Endodermal cell (in vitro differentiated cells): ENCODE measurements around the gene MARVELD2. TPM values are rescaled to one million over a fixed set of nuclear protein-coding genes. Genes with fewer than 3 reads are reported as not detected.

Experiments
- DNase-seq: peaks from one replicate; pipeline ENCODE4 v3.0.0-alpha.2; 2017
- H3K27ac ChIP-seq: 2 replicates; pipeline ENCODE4 v1.5.1; 2013; ENCODE audit warnings: mild to moderate bottlenecking, low read depth, low read length, moderate library complexity
- H3K27me3 ChIP-seq: 2 replicates; pipeline ENCODE4 v1.6.1; 2013; ENCODE audit warnings: mild to moderate bottlenecking, low read length, moderate library complexity; ENCODE audit not compliant: insufficient read depth, control insufficient read depth, poor library complexity, severe bottlenecking
- H3K36me3 ChIP-seq: 2 replicates; pipeline ENCODE4 v1.7.0; 2013; ENCODE audit warnings: mild to moderate bottlenecking, low read length, moderate library complexity; ENCODE audit not compliant: control insufficient read depth, insufficient read depth
- H3K4me1 ChIP-seq: one replicate; pipeline ENCODE4 v1.7.0; 2013; ENCODE audit warnings: low read length; ENCODE audit not compliant: control insufficient read depth, insufficient read depth
- H3K4me3 ChIP-seq: 2 replicates; pipeline ENCODE4 v1.5.1; 2013; ENCODE audit warnings: mild to moderate bottlenecking, low read length, moderate library complexity
- H3K9ac ChIP-seq: 2 replicates; pipeline ENCODE4 v1.6.1; 2013; ENCODE audit warnings: mild to moderate bottlenecking, low read length, moderate library complexity; ENCODE audit not compliant: poor library complexity, severe bottlenecking; ENCODE audit errors: extremely low read depth
- H3K9me3 ChIP-seq: 2 replicates; pipeline ENCODE4 v1.6.1; 2013; ENCODE audit warnings: mild to moderate bottlenecking, low read length, moderate library complexity; ENCODE audit not compliant: control insufficient read depth
- H3K27ac Mint-ChIP-seq: 2 replicates; pipeline ENCODE4 v1.8.0; 2020; ENCODE audit warnings: mixed read lengths
- H3K27me3 Mint-ChIP-seq: 2 replicates; pipeline ENCODE4 v1.8.0; 2021; ENCODE audit warnings: mild to moderate bottlenecking, mixed read lengths; ENCODE audit not compliant: insufficient read depth
- H3K36me3 Mint-ChIP-seq: 2 replicates; pipeline ENCODE4 v1.8.0; 2020; ENCODE audit warnings: low read depth, mixed read lengths
- H3K4me1 Mint-ChIP-seq: 2 replicates; pipeline ENCODE4 v1.8.0; 2020; ENCODE audit warnings: mixed read lengths
- H3K4me3 Mint-ChIP-seq: 2 replicates; pipeline ENCODE4 v1.8.0; 2020; ENCODE audit warnings: mild to moderate bottlenecking, moderate library complexity, mixed read lengths
- H3K9me3 Mint-ChIP-seq: 2 replicates; pipeline ENCODE4 v1.8.0; 2020; ENCODE audit warnings: mild to moderate bottlenecking, mixed read lengths
- WGBS, 2 experiments: methylation state at CpG; one replicate each; pipeline versions ENCODE4 v1.1.5 to v1.1.7; 2013; ENCODE audit warnings: missing lambda C conversion rate in 2 of 2, mixed read lengths in 1 of 2; ENCODE audit not compliant: insufficient coverage in 1 of 2, insufficient read length in 1 of 2; 5-methylcytosine and 5-hydroxymethylcytosine counted together
- long read RNA-seq, 4 experiments: library from polyadenylated mRNA in 2 of 4; library from RNA in 1 of 4; library from capped mRNA in 1 of 4; stranded (forward) in 3 of 4; unstranded in 1 of 4; transcript quantifications; one replicate each; pipeline ENCODE4 v2.0.0, GENCODE V29; 2020 to 2021; ENCODE audit warnings: inconsistent platforms in 1 of 4
- polyA plus RNA-seq, 2 experiments: library from polyadenylated mRNA; stranded (reverse); fragments of 50-300 nt; gene quantifications; one replicate each; pipeline ENCODE4 v1.2.3, GENCODE V29; 2013
- total RNA-seq, 2 donors: library from RNA; stranded (reverse); fragmentation: NEBNext Ultra II Directional in 1 of 2; extraction: Animal tissue kit (Norgen Biotek cat#: 25700) in 1 of 2; gene quantifications; 2 replicates in 1 of 2; 3 replicates in 1 of 2; pipeline ENCODE4 v1.2.1, GENCODE V29; 2021
- TF ChIP-seq, protein P1 (sequence below): fragments of 200-600 bp; sonication (generic); conservative IDR thresholded peaks from 2 replicates; pipeline ENCODE4 v1.5.0; 2021; ENCODE audit warnings: antibody characterized with exemption, mild to moderate bottlenecking

Gene MARVELD2, protein sequence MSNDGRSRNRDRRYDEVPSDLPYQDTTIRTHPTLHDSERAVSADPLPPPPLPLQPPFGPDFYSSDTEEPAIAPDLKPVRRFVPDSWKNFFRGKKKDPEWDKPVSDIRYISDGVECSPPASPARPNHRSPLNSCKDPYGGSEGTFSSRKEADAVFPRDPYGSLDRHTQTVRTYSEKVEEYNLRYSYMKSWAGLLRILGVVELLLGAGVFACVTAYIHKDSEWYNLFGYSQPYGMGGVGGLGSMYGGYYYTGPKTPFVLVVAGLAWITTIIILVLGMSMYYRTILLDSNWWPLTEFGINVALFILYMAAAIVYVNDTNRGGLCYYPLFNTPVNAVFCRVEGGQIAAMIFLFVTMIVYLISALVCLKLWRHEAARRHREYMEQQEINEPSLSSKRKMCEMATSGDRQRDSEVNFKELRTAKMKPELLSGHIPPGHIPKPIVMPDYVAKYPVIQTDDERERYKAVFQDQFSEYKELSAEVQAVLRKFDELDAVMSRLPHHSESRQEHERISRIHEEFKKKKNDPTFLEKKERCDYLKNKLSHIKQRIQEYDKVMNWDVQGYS
- total RNA-seq = 10 to 100 TPM; 30.5 to 38.0 TPM
- polyA plus RNA-seq (2013, experiment 1 of 2) = 3.9 TPM
- 4.1 TPM for polyA plus RNA-seq (2013, experiment 2 of 2)
- long read RNA-seq, experiment 1, partial matches to known transcripts = 10 of 10 reads
- long read RNA-seq, experiment 1, other reads (novel, unspliced or antisense) = 0 of 10 reads
- long read RNA-seq, experiment 2, full-length matches to known transcripts = 17 of 72 reads
- long read RNA-seq, experiment 2, partial matches to known transcripts = 13 of 72 reads
- long read RNA-seq, experiment 2, other reads (novel, unspliced or antisense) = 42 of 72 reads
- long read RNA-seq, experiment 3, full-length matches to known transcripts = 32 of 66 reads
- long read RNA-seq, experiment 3, partial matches to known transcripts = 18 of 66 reads
- long read RNA-seq, experiment 3, other reads (novel, unspliced or antisense) = 16 of 66 reads
- long read RNA-seq, experiment 4, partial matches to known transcripts = 3 of 3 reads
- long read RNA-seq, experiment 4, other reads (novel, unspliced or antisense) = 0 of 3 reads

- Mint-ChIP-seq H3K9me3 (peaks cover 3% of the 10 kb centered on the region), H3K4me3 (peak within 1 kb of the TSS; percentile 89), H3K27me3 (peaks cover 1% of the 10 kb centered on the region), H3K27ac (peak within 1 kb of the TSS; percentile 95), H3K4me1 (peaks cover 14% of the 10 kb centered on the region), H3K36me3 (peaks cover 36% of the 10 kb centered on the region)
- Histone ChIP-seq H3K36me3 (peaks cover 37% of the 10 kb centered on the region), H3K9ac (peak within 1 kb of the TSS; percentile 90), H3K4me3 (peak within 1 kb of the TSS; percentile 81), H3K9me3 (peaks cover under 1% of the 10 kb centered on the region), H3K27ac (no peak within 1 kb of the TSS), H3K4me1 (no peaks in the 10 kb centered on the region), H3K27me3 (no peaks in the 10 kb centered on the region)
- TF ChIP-seq, protein P1, sequence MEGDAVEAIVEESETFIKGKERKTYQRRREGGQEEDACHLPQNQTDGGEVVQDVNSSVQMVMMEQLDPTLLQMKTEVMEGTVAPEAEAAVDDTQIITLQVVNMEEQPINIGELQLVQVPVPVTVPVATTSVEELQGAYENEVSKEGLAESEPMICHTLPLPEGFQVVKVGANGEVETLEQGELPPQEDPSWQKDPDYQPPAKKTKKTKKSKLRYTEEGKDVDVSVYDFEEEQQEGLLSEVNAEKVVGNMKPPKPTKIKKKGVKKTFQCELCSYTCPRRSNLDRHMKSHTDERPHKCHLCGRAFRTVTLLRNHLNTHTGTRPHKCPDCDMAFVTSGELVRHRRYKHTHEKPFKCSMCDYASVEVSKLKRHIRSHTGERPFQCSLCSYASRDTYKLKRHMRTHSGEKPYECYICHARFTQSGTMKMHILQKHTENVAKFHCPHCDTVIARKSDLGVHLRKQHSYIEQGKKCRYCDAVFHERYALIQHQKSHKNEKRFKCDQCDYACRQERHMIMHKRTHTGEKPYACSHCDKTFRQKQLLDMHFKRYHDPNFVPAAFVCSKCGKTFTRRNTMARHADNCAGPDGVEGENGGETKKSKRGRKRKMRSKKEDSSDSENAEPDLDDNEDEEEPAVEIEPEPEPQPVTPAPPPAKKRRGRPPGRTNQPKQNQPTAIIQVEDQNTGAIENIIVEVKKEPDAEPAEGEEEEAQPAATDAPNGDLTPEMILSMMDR = peak; percentile 70
- peak; percentile 97 for DNase-seq
- 1 to 5% methylated on average over 55 to 78 of the region's 78 CpGs for WGBS, 2 experiments
These were observed at the start of gene MARVELD2 for GRCh38 chr5:69414885-69415583. MARVELD2 (plus strand) TSS chr5:69415116; CDS start chr5:69419386, 4,270 bp downstream.

GRCh38 chr5:69367697-69368279, 47.1 kb upstream of the MARVELD2 start:
- peak overlapping the region; percentile 99 for H3K4me3 ChIP-seq
- TF ChIP-seq, protein P1 = peak; percentile 23

More at GRCh38 chr5:69367697-69368279, 47.1 kb upstream of the MARVELD2 start:
- Mint-ChIP-seq H3K9me3 (no peaks in the 10 kb centered on the region), H3K4me3 (peak overlapping the region; percentile 87), H3K36me3 (peaks cover 30% of the 10 kb centered on the region), H3K27ac (peak overlapping the region; percentile 76), H3K27me3 (no peaks in the 10 kb centered on the region), H3K4me1 (peaks cover 16% of the 10 kb centered on the region)
- H3K27me3 ChIP-seq = no peaks in the 10 kb centered on the region
- no peaks in the 10 kb centered on the region for H3K9me3 ChIP-seq
- no peaks in the 10 kb centered on the region for H3K4me1 ChIP-seq
- peaks cover 28% of the 10 kb centered on the region for H3K36me3 ChIP-seq
- no peak for DNase-seq
- peak overlapping the region; percentile 96 for H3K9ac ChIP-seq
- 83 to 94% methylated on average over 2 to 11 of the region's 11 CpGs for WGBS, 2 experiments
- no peak overlapping the region for H3K27ac ChIP-seq
